GM19372 (cell line): ENCODE data around the gene BCAS3.
"Not testable (repeated sequence)": the region's sequence is repeated elsewhere in the genome, so short reads cannot be mapped to it uniquely, and the experiment has no call there.

Source experiments
- ATAC-seq: cut with Tn5 transposase; IDR thresholded peaks from one replicate; pipeline ENCODE4 v1.9.1; 2021; ENCODE audit warnings: mild to moderate bottlenecking, low read depth, moderate library complexity; ENCODE audit not compliant: unreplicated experiment

BCAS3 gene

DNA sequence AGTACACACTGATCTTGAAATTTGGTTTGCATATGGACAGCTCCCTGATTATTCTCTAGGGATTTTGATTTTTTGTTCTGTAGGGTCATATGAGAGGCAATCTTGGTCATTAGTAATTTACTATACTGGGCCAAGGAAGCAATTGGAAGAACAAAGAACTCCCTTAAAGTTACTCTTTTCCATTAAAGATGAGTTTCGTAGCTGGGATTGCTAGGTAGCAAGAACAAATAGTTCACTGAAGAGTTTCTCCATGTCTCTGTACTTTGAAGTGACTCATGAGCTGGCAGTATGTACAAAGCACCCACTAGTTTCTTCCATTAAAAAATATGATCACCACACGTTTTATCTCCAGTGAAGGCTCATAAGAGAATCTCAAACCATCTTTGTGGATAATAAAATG is 6.2 kb upstream of the BCAS3 start:
- no peak for ATAC-seq

DNA sequence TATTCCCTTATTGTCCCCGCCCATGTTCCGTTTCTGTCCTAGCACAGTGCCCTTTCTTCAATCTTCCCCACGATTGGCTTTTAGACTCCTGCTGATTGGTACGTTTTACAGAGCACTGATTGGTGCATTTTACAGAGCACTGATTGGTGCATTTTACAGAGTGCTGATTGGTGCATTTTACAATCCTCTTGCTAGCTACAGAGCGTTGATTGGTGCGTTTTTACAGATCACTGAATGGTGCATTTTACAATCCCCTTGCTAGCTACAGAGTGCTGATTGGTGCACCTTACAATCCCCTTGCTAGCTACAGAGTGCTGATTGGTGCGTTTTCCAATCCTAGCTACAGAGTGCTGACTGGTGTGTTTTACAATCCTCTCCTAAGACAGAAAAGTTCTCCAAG is 3.0 kb upstream of the BCAS3 start:
- ATAC-seq: not testable (repeated sequence)

DNA sequence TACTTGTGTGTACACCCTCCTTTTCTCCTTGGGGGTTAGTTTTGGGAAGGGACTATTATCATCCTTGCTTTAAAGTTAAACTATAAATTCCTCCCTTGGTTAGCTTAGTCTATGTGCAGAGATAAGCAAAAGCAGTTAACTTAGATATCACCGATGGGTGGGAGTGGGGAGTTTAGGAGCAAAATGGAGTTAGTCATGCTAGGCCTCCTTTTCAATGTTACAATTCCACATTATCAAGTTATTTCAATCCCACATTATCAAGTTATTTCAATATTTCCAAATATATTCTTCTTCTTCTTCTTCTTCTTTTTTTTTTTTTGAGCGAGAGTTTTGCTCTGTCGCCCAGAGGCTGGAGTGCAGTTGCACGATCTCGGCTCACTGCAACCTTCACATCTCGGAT is 1.7 kb upstream of the BCAS3 start:
- ATAC-seq: no peak

DNA sequence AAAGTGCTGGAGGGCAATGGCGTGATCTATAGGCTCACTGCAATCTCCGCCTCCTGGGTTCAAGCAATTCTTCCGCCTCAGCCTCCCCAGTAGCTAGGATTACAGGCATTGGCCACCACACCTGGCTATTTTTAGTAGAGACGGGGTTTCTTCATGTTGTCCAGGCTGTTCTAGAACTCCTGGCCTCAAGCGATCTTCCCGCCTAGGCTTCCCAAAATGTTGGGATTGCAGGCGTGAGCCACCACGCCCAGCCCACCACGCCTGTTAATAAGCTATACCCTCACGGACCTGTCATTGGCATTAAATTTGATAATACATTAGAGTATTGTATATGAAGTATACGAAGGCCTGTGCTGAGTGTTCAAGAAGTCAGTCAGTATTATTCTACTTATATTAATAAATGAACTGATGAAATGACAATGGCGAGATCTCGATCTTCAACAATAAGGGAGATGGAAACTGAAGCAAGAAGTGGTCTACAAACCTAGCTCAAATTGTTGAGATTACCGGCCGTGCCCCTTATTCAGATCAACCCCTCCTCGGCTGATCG is 818 bp upstream of the BCAS3 start:
- ATAC-seq: no peak

DNA sequence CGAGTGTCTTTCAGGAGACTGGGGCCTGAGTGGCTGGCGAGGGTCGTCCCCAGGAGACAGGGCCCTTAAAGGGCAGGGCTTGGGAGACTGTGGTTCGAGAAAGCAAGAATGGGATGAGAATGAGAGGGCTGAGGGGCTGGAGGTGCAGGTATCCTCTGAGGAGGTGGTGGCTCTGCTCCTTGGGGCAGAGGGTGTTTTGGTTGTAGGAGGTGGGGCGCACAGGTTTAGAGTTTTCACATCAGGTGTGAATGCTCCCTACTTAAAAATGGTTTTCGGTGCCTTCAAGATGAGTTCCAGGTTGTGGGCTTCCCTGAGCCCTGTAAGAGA is 430 bp downstream of the BCAS3 start:
- ATAC-seq: no peak

DNA sequence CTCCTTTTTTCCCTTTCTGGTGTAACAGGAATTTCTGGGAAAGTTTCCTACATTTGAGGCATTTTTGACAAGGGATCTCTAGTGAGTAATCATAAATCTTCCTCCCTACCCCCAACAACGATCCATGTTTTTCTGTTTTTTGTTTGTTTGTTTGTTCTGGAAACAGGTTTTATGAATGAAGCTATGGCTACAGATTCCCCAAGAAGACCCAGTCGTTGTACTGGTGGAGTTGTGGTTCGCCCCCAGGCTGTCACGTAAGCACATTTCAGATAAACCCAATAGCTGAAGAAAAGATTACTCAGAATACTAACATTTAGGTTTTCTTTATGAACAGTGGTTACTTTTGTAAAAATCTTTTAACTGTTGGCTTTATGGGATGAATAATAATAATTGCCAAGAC is 1.6 kb downstream of the BCAS3 start:
- ATAC-seq: no peak

DNA sequence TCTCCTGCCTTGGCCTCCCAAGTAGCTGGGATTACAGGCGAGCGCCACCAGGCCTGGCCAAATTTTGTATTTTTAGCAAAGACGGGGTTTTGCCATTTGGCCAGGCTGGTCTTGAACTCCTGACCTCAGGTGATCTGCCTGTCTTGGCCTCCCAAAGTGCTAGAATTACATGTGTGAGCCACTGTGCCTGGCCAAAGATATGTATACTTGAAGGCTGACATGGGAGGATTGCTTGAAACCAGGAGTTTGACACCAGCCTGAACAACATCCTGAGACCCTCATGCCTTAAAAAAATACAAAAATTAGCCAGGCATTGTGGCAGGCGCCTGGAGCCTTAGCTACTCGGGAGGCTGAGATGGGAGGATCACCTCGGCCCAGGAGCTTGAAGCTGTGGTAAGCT is 3.1 kb downstream of the BCAS3 start:
- no peak for ATAC-seq

DNA sequence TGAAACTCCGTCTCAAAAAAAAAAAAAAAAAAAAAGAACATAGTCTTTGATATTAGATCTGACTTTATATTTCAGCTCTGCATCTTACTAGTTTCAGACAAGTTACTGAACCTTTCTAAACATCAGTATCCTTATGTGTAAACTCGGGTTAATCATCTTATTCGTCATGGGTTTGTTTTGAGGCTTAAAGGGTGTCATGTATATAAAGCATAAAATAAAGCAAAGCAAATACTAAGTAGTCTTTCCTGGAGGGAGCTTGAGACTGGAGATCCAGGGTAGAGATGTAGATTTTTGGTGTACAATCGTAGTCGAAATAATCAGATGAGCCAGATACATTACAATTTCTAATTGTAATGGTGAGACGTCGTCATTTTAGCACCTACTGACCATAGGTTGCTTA is 7.8 kb downstream of the BCAS3 start:
- ATAC-seq: no peak

DNA sequence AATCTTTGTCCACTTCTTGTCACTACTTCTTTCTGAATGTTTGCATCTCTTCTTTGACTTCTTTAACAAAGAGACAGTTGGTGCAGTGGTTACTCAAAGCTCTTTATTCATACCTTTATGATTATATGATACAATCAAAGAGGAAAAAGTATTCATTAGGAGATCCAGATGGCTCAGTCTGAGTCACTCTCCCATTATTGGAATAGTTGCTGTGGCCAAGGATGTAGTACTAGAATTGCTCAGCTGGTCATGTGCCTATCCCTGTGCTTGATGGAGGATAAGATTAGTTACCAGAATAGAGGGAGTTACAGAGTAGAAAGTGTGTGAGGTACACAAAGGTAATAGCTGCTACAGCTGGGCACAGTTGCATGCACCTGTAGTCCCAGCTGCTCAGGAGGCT is 18.3 kb downstream of the BCAS3 start:
- no peak for ATAC-seq

DNA sequence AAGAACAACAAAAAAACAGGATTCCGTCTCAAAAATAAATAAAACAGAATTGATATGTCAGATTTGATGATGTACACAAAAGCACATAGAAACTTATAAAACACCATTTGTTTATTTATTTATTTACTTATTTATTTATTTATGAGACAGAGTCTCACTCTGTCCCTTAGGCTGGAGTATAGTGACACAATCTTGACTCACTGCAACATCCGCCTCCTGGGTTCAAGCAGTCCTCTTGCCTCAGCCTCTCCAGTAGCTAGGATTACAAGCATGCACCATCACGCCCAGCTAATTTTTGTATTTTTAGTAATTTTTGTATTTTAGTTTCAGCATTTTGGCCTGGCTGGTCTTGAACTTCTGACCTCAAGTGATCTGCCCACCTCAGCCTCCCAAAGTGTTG is 21.4 kb downstream of the BCAS3 start:
- ATAC-seq: no peak

DNA sequence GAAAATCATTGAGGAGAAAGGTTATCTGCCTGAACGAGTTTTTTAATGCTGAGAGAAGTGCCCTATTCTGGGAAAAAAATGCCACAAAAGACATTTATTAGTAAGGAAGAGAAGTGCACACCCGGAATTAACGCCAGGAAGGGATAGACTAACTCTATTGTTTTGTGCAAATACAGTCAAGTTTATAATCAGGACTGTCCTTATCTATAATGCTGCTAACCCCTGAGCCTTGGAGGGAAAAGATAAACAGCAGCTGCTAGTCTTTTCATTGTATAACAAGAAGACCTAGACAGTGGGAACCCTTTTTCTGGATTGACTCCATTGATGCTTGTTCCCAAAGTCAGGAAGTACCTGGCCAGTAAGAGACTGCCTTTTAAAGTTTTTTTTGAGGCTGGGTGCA is 26.5 kb downstream of the BCAS3 start:
- ATAC-seq: no peak

DNA sequence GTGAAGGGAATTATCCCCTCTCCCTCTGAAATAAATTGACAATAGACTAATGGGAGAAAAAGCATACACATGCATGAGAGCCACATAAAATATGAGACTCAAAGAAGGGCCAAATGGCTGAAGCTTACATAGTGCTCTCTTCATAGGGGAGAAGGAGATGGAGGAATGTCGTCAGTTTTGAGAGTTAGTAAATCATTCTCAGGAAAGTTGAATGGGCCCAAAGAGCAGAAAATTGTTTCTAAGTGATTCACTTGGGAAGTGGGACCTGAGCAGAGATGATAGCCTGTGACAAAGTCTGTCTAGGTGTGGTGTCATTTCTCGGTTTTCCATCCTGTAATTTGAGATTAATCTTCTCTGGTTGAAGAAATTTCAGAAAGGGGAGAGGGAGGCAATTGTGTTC is 35.0 kb downstream of the BCAS3 start:
- no peak for ATAC-seq

DNA sequence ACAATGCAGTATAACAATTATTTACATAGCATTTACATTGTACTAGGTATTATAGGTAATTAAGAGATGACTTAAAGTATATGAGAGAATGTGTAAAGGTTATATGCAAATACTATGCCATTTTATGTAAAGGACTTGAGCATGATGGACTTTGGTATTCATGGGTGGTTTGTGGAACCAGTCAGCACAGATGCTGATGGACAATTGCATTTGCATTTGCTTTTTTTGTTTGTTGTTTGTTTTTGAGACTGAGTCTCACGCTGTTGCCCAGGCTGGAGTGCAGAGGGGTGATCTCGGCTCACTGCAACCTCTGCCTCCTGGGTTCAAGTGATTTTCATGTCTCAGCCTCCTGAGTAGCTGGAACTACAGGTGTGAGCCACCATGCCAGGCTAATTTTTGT is 36.0 kb downstream of the BCAS3 start:
- no peak for ATAC-seq

DNA sequence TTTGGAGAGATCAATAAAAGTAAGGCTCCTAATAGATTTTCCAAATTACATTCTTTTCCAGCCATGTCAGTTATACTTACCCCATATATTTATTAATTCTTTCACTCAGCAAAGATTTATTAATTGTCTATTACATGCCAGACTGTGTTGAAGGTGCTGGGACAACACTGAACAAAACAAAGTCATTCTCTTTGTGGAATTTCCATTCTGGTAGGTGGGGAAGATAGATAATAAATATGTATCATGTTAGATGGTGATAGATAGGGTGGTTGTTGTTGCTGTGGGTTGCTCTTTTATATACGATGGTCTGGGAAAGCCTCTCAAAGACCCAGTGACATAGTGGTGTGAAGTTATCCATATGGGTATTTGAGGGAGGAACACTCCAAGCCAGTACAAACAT is 39.1 kb downstream of the BCAS3 start:
- ATAC-seq: no peak

DNA sequence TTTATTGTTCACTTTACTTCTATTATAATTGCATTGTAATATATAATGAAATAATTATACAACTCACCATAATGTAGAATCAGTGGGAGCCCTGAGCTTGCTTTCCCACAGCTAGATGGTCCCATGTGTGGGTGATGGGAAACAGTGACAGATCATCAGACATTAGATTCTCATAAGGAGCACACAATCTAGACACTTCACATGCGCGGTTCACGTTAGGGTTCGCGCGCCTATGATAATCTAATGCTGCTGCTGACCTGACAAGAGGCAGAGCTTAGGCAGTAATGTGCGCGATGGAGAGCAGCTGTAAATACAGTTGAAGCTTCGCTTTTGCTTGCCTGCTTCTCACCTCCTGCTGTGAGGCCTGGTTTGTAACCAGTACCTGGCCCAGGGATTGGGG is 40.2 kb downstream of the BCAS3 start:
- no peak for ATAC-seq

DNA sequence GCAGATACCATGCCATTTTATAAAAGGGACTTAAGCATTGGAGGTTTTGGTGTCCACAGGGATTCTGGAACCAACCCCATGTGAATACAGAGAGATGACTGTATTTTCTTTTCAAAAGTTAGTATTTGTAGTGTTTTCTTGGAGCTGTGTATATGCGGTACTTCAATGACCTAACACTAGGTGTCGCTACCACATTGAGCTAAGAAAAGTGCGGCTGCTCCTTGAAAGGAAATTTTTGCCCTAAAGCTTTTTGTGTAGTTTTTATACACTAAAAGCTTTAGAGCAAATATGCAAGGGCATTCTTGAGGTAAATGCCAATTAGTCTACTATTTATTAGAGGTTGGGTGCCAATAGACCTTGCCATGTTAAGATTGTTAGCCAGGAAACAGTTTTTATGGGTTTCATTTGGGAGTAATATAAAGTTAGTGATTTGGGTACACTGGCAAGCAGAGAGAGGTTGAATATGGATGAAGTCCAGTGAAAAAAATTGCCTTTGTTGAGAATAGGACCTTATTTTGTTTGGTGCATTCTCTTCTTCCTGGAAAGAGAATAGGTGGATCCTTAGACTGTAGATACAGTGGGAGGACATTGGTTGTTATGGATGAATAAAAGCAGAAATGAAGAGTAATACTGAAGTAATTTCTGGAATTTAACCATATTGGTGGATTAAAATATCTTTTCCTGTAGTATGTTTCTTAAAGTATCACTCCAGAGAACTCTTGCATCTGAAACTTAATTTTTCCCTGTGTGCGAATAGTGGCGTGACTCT is 43.3 kb downstream of the BCAS3 start:
- ATAC-seq: no peak

DNA sequence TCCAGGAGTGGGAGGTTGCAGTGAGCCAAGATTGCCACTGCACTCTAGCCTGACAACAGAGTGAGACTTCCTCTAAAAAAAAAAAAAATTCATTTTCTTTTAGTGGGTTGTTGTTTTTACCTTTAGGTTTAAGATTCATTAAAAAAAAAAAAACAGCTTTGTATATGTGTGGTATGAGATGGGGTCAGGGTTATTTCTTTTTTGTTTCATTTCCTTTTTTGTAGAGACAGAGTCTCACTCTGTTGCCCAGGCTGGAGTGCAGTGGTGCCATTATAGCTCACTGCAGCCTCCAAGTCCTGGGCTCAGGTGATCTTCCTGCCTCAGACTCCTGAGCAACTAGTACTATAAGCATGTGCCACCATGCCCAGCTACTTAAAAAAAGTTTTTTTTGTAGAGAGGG is 47.0 kb downstream of the BCAS3 start:
- no peak for ATAC-seq

DNA sequence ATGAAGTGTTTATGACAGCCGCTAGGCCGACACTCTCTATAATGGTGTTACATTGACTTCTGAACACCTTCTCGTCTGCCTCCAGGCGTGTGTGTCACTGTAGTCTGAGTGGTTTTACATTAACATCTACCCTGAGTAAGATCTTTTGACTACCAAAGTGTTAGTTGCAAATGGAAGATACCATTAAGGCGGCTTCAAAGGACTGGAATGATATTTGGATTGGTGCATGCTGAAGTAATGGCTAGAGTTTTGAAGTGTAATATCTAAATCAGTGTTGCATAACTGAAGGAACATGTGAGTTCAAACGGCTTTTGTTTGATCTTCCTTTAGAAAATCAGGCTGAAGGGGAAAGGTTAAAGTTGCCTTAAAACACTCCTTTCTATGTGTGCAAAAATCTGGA is 52.2 kb downstream of the BCAS3 start:
- no peak for ATAC-seq

DNA sequence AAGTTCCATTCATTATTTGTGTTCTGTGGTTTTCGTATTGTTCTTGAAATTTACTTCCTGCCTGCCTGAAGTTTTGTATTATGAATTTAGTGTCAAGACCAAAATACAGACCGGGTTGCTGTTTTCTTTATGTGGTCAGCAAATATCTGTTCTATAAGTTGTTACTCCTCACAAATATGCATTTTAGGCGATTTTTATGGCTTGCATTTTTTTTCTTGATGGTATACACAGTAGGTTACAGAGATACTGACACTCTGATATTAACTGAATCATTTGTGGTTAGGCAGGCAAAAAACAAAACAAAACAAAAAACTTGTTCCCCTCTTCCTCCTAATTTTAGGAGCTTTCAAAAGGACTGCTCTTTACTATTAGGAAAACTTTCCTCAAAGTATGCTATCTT is 52.6 kb downstream of the BCAS3 start:
- ATAC-seq: no peak

DNA sequence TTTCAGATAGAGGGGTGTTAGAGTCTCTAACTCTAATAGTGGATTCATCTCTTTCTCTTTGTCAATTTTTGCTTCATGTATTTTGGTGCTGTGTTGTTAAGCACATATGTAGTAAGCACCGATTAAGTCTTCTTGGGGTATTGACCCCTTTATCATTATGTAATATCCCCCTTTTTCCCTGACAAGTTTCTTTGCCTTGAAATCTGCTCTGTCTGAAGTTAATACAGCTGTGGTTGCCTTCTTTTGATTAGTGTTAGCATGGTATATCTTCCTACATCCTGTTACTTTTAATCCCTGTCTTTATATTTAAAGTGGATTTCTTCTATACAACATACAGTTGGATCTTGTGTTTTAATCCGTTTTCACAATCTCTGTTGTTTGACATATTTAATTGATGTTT is 60.6 kb downstream of the BCAS3 start:
- ATAC-seq: no peak

DNA sequence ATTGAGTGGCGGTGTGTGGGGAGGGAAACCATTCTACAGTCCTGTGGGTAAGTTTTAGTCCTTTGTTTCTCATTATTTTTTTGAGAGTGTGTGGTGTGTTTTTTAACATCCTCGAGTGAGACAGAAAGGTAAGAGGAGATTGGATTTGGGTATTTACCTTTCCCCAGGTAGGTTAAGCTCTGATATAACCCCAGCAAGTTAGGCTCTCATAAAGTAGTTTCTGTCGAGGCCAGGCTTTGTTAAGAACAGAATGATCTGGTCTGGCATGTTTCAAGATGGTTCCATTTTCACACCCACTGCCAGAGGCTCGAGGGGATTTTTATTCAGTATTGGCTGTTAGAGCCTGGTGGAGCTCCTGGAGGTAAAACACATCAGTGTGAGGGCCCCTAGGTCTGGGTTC is 62.9 kb downstream of the BCAS3 start:
- ATAC-seq: no peak

DNA sequence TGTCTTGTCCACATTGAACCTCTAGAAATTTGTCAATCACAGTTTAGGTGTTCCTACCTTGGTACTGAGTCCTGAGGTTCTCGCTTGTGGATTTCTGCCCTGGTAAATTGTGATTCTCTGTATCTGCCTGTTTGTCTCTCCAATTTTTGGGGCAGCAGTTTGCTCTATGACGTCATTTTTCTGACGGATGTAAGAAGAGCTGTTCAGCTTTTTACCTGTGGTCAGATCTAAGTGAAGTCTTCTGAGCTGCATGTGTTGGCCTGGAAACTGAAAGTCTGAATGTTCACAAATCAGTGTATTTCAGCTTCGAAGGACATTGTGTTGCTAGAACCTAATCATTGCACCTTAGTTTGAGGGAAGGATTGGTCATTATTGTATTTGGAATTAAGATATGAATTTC is 63.4 kb downstream of the BCAS3 start:
- ATAC-seq: no peak

DNA sequence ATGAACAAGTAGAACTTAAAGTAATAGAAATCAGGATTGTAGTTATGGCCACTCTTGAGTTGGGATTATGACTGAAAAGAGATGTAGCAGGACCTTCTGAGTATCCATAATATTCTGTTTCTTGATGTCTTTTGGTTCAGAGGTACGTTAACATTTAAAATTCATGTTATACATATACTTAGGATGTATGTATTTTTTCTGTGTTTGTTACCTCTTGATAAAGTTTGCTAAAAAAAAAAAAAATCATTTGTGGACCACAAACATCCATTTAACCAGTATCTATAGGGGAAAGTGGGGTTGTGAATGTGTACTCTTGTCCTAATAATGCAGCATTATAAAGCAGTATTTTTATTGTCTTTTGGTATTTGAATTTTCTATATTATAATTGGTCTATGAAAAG is 65.6 kb downstream of the BCAS3 start:
- no peak for ATAC-seq
